Measurements from ENCODE around the gene ZNF630.

- TF ChIP-seq CREB5 (CRISPR knock-in tag; IDR thresholded peaks at IDR 0.05; ENCODE audit: low read depth) (no peak), ZFP3 (CRISPR knock-in tag; IDR thresholded peaks at IDR 0.05) (no peak), PATZ1 (CRISPR knock-in tag; IDR thresholded peaks at IDR 0.05; ENCODE audit: borderline replicate concordance) (no peak), ARNTL (CRISPR knock-in tag; IDR thresholded peaks at IDR 0.05; ENCODE audit: borderline replicate concordance, low read depth) (no peak)
Observed at GRCh38 chrX:48071986-48072605, 656 bp upstream of the ZNF630 start.

All from SK-N-SH treated with all-trans-retinoic acid at 6 μM for 48 hours (cell line).